ENCODE measurements around the gene SLC25A24.
"Not testable (repeated sequence)": the region's sequence is repeated elsewhere in the genome, so short reads cannot be mapped to it uniquely, and the experiment has no call there.

The SLC25A24 gene

GRCh38 chr1:108226855-108227254, 26.7 kb upstream of the SLC25A24 start:
- H3K79me2 ChIP-seq (ENCODE audit: insufficient read depth, low read length); H3K4me3 ChIP-seq (ENCODE audit: low read depth in 1 of 2, low read length in 2 of 2); H3K9ac ChIP-seq (ENCODE audit: low read depth, low read length); H3K36me3 ChIP-seq (ENCODE audit: insufficient read depth, low read length); H2AFZ ChIP-seq (ENCODE audit: low read depth, low read length); H3K27me3 ChIP-seq (ENCODE audit: insufficient read depth, low read length, poor library complexity); H3K4me1 ChIP-seq (ENCODE audit: insufficient read depth, low read length); H3K4me2 ChIP-seq (ENCODE audit: insufficient read depth, low read length); DNase-seq; H4K20me1 ChIP-seq (ENCODE audit: insufficient read depth, low read length); ATAC-seq (ENCODE audit: insufficient read depth, low read depth); H3K9me3 ChIP-seq (ENCODE audit: insufficient read depth, low read length, severe bottlenecking); H3K27ac ChIP-seq (ENCODE audit: low read length): not testable (repeated sequence)

GRCh38 chr1:108223226-108223625, 23.1 kb upstream of the SLC25A24 start:
- H3K27ac ChIP-seq (ENCODE audit: low read length); H3K4me2 ChIP-seq (ENCODE audit: insufficient read depth, low read length); H3K9me3 ChIP-seq (ENCODE audit: insufficient read depth, low read length, severe bottlenecking); DNase-seq; H3K27me3 ChIP-seq (ENCODE audit: insufficient read depth, low read length, poor library complexity); H3K4me1 ChIP-seq (ENCODE audit: insufficient read depth, low read length); H3K79me2 ChIP-seq (ENCODE audit: insufficient read depth, low read length); H3K36me3 ChIP-seq (ENCODE audit: insufficient read depth, low read length); H3K4me3 ChIP-seq (ENCODE audit: low read depth in 1 of 2, low read length in 2 of 2); H4K20me1 ChIP-seq (ENCODE audit: insufficient read depth, low read length); H3K9ac ChIP-seq (ENCODE audit: low read depth, low read length); ATAC-seq (ENCODE audit: insufficient read depth, low read depth); H2AFZ ChIP-seq (ENCODE audit: low read depth, low read length): not testable (repeated sequence)

- H4K20me1 ChIP-seq (ENCODE audit: insufficient read depth, low read length); H3K9me3 ChIP-seq (ENCODE audit: insufficient read depth, low read length, severe bottlenecking); H3K79me2 ChIP-seq (ENCODE audit: insufficient read depth, low read length); H3K4me3 ChIP-seq (ENCODE audit: low read depth in 1 of 2, low read length in 2 of 2); H2AFZ ChIP-seq (ENCODE audit: low read depth, low read length); DNase-seq; H3K27me3 ChIP-seq (ENCODE audit: insufficient read depth, low read length, poor library complexity); H3K9ac ChIP-seq (ENCODE audit: low read depth, low read length); H3K4me1 ChIP-seq (ENCODE audit: insufficient read depth, low read length); H3K27ac ChIP-seq (ENCODE audit: low read length); H3K36me3 ChIP-seq (ENCODE audit: insufficient read depth, low read length); H3K4me2 ChIP-seq (ENCODE audit: insufficient read depth, low read length); ATAC-seq (ENCODE audit: insufficient read depth, low read depth): not testable (repeated sequence)
Measured at GRCh38 chr1:108217515-108218174, 17.5 kb upstream of the SLC25A24 start.

GRCh38 chr1:108217007-108217406, 16.9 kb upstream of the SLC25A24 start:
- H2AFZ ChIP-seq (ENCODE audit: low read depth, low read length); DNase-seq; ATAC-seq (ENCODE audit: insufficient read depth, low read depth); H3K4me1 ChIP-seq (ENCODE audit: insufficient read depth, low read length); H3K4me3 ChIP-seq (ENCODE audit: low read depth in 1 of 2, low read length in 2 of 2); H4K20me1 ChIP-seq (ENCODE audit: insufficient read depth, low read length); H3K79me2 ChIP-seq (ENCODE audit: insufficient read depth, low read length); H3K9ac ChIP-seq (ENCODE audit: low read depth, low read length); H3K9me3 ChIP-seq (ENCODE audit: insufficient read depth, low read length, severe bottlenecking); H3K27ac ChIP-seq (ENCODE audit: low read length); H3K27me3 ChIP-seq (ENCODE audit: insufficient read depth, low read length, poor library complexity); H3K4me2 ChIP-seq (ENCODE audit: insufficient read depth, low read length); H3K36me3 ChIP-seq (ENCODE audit: insufficient read depth, low read length): not testable (repeated sequence)

- not testable (repeated sequence) for ATAC-seq (ENCODE audit: insufficient read depth, low read depth); H3K79me2 ChIP-seq (ENCODE audit: insufficient read depth, low read length); H4K20me1 ChIP-seq (ENCODE audit: insufficient read depth, low read length); H3K27me3 ChIP-seq (ENCODE audit: insufficient read depth, low read length, poor library complexity); H3K4me3 ChIP-seq (ENCODE audit: low read depth in 1 of 2, low read length in 2 of 2); DNase-seq; H2AFZ ChIP-seq (ENCODE audit: low read depth, low read length); H3K9me3 ChIP-seq (ENCODE audit: insufficient read depth, low read length, severe bottlenecking); H3K36me3 ChIP-seq (ENCODE audit: insufficient read depth, low read length); H3K4me2 ChIP-seq (ENCODE audit: insufficient read depth, low read length); H3K9ac ChIP-seq (ENCODE audit: low read depth, low read length); H3K4me1 ChIP-seq (ENCODE audit: insufficient read depth, low read length); H3K27ac ChIP-seq (ENCODE audit: low read length)
Measured at GRCh38 chr1:108216028-108216890, 16.1 kb upstream of the SLC25A24 start.

Measured in DND-41 (cell line).